Measurements from ENCODE around the gene AKR1C3.

GRCh38 chr10:5071411-5072198, 22.6 kb upstream of the AKR1C3 start:
- TF ChIP-seq POLR2A (IDR thresholded peaks at IDR 0.05), result no peak
- TF ChIP-seq, protein P1, sequence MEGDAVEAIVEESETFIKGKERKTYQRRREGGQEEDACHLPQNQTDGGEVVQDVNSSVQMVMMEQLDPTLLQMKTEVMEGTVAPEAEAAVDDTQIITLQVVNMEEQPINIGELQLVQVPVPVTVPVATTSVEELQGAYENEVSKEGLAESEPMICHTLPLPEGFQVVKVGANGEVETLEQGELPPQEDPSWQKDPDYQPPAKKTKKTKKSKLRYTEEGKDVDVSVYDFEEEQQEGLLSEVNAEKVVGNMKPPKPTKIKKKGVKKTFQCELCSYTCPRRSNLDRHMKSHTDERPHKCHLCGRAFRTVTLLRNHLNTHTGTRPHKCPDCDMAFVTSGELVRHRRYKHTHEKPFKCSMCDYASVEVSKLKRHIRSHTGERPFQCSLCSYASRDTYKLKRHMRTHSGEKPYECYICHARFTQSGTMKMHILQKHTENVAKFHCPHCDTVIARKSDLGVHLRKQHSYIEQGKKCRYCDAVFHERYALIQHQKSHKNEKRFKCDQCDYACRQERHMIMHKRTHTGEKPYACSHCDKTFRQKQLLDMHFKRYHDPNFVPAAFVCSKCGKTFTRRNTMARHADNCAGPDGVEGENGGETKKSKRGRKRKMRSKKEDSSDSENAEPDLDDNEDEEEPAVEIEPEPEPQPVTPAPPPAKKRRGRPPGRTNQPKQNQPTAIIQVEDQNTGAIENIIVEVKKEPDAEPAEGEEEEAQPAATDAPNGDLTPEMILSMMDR (IDR thresholded peaks at IDR 0.05), result no peak
- TF ChIP-seq EP300 (IDR thresholded peaks at IDR 0.05), result peak; percentile 81 to 88
